ENCODE measurements around the gene LPCAT1. TPM values are rescaled to one million over a fixed set of nuclear protein-coding genes. Genes with fewer than 3 reads are reported as not detected.
A peak's percentile ranks its signal among the peaks of the same experiment; 100 is the strongest.

The LPCAT1 gene
- polyA plus RNA-seq, 1 donor = 27.6 TPM

DNA sequence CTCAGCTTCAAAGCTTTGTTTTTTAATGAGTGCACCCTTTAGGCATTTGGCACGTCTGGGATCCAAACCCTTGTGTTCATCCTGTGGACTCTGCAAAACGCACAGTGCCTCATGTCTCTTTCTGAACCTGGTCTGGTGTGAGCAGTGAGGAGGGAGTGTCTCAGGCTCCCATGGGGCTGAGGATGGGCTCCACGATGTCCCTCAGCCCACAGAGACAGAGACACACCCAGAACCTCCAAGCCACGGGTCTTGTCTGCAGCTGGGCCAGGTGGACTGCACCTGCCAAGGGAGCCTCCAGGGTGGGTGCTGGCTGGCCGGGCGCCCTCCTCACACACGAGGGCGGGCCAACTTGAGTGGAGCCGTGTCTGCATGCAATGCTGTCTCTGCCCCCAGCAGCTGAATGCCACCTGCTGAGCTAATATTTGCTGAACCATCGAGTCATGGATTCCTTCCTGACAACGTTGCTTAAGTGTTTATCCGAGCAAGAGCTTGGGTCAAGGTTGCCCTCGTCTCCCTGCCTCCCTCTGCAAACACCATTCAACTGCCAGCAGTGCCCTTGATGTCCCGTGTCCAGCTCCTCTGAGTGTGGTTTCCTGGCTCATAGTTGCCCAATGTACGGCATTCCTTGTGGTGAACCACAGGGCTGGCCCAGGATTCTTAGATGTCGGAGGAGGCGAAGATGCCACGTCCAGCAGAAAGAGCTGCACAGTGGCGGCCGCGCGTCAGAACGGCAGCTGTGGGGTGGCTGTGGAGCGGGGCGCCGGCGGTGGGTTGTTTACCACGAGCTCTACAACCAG, 31.4 kb upstream of the LPCAT1 start:
- DNase-seq (ENCODE audit: low read depth) = no peak

DNA sequence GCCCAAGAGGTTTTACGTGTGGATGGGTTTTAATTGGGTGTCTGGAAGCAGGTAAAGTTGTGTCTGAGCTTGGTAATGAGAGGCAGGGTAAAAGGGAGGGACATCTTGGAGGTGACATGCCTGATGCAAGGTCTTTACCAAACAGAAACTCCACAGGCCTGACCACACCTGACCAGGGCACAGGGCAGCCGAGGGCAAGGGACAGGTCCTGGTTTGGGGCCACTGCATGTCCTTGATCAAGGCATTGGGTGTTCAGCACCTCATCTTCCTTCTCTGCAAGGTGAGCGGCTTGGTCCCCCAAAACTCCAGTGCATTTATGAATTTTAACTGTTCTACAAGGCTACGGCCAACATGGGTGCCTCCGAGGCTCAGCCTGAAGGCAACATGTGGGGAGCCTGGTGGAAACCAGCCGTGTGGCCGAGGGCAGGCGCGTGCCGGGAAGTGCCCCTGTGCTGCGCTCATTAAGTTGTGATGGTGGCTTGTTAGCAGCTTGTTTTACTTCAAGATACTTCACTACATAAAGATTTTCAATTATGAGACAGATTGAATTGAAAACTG, 30.7 kb upstream of the LPCAT1 start:
- no peak for DNase-seq (ENCODE audit: low read depth)

DNA sequence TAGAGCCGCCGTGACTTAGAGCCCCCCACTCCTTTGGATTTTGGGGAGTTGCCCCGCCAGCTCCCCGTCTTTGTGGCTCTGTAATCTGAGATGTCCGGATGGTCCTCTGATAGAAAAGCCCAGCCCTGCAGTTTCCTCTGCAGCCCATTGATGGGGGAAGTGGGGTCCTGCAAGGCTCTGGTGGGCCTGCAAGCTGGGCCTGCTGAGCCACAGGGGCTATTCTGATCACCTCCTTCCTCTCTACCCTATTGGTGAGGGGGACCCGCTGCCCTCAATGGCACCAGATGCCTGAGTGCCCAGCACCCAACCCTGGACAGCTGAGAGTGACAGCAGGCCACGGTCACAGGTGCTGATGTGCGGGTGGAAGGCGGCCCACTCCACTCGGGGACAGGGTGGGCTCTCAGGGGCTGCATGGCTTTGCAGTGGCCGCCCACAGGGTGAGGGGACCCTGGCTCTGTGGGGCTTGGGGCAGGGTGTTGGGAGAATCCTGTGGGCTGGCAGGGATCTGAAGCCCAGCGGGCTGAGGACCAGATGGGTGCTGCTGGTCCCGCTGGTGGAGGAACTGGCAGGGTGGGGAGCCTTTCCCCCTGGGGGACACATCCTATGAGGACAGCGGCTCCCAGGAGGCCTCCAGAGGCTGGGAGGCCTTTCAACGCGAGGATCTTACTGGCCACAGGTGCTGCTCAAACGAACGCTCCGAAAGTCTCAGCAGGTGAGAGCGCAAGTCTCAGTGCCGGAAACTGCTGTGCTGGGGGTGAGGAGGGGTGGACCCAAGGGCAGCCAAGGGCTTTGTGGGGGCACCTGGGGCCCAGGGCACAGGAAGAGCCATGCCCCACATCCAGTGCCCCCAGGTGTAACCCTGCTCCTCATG, 30.0 kb upstream of the LPCAT1 start:
- no peak for DNase-seq (ENCODE audit: low read depth)

DNA sequence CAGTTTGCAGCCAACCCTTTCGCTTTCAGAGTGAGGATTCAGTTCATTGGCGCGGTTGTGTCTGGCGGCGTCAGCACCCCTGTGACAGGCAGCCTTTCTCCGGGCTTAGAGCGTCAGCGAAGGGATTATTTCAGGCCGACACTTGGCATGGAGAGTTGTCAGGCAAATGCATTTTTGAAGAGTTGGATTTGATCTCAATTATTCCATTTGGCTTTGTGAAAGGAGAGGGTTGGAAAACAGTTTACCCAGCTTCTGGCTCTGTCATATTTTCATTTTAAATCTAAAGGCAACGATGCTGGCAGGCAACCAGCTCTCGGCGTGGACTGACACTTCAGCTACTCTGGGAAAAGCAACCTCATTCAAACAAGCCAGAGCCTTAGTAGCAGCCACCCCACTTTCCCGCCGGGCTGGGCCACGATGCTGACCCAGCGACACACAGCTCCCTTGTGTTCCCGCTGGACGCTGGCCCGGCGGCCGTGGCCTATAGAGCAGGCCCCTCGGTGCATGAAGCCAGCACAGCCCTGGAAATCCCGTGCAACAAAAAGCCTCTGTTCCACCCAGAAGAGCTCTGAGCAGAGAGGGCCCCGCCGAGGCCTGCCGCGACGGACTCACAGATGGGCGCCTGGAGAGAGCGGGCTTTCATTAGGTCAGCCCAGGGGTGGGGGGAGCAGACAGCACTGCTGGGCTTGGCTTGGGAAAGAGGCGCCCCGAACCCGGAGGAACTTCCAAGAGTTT, 28.9 kb upstream of the LPCAT1 start:
- peak; percentile 38 for DNase-seq (ENCODE audit: low read depth)

DNA sequence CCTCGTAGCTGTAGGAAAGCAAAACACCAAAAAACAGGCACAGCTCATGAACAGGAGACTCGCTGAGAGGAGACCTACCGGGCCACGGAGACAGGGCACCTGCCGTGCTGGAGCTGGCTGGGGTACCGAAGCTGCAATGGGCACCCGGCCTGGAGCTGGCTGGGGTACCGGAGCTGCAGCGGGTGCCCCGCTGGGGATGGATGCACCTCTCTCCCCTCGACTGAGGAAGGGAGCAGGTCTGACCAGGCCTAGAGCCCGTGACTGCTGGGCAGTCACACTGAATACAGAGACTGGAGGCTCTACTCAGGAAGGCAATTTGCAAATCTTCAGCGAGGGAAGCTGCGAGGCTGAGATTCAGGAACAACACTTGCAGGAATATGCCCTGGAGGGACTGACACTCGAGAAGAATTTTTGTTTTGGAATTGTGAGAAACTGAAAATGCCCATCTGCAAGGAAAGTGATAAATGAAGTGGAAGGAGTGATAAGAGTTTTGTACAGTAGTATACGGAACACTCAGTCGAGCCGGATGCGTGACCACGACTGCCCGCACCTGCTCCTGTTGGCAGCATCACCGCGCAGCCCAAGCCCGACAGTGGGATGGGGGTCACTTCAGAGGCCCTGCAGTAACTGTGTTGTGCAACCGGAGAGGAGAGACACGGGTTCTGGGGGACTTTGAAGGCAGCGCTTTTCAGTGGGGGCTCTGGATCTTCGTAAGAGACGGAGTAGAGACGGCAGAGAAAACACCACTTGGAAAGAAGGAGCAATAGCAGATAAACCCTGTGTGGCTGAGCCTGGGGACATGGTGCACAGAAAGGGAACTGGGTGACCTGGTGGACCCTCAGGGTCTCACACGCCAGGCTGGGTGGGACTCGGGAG, 27.9 kb upstream of the LPCAT1 start:
- no peak for DNase-seq (ENCODE audit: low read depth)

DNA sequence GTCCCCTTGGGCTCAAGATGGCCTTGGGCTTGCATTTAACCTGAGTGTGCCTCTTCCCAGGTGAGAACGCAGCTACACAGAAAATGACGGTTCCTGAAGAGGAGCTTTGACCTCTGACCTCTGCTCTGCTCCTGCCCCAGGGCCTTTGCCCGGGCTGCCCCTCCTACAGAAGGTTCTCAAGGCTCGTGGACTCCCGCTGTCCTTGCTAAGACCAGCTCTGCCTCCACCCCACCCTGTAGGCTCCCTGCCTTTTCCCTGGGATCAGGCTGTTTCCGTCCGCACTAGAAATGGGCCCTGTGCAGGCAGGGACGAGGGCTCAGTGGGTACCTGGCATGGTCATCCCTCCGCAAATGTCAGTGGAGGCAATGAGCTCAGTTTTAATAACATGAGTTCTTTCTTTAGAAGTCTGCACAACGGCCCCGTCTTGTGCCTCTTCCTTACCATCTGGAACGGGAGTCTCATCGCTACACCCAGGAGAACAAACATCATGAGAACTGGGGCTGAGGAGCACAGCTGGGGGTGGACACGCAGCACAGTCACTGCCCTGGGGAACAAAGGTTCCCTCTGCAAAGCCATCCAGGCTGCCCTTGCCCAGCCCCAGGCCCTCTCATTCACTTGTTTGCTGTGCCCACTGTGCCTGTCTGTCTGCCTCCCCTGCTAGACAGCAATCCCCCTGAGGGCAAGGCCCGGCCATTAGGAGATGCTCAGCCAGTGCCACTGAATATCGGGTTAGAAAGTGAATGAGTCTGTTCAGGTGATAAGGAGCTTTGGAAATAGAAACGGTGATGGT, 26.7 kb upstream of the LPCAT1 start:
- DNase-seq (ENCODE audit: low read depth) = no peak

DNA sequence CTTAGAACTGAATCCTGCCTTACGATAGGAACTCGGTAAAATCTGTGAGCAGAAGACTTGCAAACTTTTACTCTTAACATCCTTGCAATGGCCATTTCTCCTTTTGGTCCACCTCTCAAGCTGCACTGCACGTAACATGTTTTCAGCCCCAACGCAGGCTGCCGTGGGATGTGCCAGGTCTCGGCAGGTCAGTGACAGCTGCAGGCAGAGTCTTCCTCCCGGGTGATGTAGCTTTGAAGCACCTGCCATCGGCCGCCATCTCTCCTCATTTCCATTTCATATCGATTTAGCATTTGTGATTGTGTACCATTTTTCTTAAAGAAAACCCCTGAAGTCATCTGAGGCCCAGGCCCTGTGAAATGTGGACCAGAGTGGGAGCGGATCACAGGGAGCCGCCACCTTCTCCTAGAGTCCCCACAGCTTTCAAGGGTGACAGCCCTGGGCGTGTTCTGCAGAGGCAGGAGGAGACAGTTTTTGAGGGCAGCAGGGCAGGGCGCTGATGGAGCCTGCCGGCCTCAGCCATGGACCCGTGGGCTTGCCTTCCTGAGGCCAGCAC, 25.8 kb upstream of the LPCAT1 start:
- no peak for DNase-seq (ENCODE audit: low read depth)

DNA sequence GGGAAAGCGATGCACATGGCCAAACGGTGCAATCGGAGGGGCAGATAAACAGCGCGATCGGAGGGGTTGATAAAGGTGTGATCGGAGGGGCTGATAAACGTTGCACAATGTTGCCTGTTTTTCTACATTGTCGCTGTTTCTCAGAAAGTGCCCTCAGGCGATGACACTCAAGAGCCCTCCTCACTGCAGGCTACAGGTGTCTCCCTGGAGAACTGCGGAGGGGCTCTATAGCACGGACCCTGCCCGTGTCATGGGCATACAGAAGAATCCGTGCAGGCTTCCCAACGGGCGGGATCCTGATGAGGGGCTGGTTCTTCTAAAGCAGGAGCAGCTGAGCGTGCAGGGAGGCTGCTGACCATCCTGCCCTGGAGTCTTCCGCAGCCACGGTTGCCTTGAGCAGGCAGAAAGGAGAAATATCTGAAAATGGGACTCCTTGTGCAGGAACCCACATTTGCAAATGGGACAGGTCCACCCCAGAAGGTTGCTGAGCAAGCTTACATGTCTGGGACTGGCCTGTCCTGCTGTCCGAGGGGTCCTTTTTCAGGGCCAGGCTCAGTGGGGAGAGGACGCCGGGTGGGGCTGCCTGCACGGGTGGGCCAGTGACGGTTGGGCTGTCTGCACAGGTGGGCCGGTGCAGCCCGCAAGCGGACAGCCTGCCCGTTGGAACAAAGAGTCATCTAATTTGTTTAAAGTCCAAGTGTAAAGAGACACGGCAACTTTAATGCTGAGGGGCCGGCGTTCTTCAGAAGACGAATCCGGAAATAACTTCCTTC, 25.1 kb upstream of the LPCAT1 start:
- no peak for DNase-seq (ENCODE audit: low read depth)

DNA sequence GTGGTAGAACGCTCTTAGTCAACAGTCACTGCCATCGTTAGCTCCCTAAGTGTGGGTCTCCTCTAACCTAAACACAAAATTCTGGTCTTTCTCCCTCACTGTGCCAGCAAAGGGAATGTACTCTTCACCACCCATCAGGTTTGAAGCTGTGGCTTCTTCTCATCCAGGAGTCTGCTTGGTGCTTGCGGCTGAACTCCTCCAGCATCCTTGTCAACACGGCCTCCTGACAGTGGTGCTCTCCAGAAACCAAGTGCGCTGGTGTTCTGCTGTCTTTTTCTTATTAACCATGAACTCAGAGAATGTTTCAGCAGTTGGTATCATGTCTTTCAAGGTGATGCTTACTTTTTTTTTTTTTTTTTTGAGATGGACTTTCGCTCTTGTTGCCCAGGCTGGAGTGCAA, 23.9 kb upstream of the LPCAT1 start:
- DNase-seq (ENCODE audit: low read depth) = no peak

DNA sequence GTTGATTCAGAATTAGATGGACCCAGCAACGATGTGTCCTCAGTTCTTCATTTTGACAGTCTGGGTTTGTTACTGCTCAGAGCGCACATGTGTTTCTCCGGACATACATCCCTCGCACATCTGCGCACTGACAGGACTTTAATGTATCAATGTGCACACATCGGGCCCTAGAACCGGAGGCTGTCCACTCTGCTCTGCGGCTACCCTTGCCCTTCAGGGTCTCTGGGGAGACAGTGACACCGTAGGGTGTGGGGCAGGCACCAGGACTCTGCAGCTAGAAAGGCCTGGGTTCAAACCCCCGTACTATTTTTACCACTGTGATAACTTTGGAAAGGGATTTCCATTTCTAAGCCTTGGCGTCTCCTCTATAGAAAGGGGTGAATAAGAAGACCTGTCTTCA, 23.5 kb upstream of the LPCAT1 start:
- no peak for DNase-seq (ENCODE audit: low read depth)

DNA sequence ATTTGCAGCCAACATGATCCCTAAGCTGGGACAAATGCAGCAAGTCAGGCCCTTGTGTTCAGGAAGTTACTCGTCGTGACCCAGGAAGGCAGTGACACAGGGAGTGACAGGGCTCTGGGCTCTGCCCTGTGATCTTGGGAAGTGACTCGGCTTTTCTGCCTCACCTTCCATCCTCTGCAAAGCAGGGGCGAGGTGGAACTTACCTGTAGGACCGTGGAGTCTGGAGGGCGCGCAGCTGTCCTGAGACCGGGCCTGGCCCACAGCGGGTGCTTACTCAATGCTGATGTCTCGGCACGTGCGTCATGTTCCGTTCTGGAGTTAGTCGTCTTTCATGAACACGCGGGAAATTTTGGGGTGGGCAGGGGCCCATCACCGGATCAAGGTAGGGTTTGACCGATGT, 22.8 kb upstream of the LPCAT1 start:
- DNase-seq (ENCODE audit: low read depth) = no peak

DNA sequence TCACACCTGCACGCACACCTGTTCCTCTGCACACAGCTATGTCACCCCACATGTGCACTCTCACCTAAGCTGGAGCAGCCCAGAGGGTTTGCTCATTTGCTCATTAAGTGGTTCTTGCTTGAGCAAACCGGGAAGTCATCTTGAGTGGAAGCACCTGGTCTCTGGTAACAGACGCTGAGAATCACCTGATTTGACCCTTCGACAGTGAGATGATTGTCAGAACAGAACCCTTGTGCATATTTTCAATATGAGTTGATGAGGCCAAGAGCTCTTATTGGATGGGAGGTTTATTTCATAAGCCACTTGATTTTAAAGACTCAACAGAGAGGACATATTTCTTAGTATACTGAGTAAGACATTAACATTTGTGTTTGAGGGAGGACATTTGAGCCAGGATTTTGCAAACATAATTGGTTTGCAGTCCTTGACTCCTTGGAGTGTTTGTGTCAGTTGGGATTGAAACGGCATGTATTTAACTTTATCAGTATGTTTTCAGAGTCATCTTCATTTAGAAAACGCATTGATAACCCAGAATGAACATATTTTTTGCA, 22.1 kb upstream of the LPCAT1 start:
- DNase-seq (ENCODE audit: low read depth) = no peak

DNA sequence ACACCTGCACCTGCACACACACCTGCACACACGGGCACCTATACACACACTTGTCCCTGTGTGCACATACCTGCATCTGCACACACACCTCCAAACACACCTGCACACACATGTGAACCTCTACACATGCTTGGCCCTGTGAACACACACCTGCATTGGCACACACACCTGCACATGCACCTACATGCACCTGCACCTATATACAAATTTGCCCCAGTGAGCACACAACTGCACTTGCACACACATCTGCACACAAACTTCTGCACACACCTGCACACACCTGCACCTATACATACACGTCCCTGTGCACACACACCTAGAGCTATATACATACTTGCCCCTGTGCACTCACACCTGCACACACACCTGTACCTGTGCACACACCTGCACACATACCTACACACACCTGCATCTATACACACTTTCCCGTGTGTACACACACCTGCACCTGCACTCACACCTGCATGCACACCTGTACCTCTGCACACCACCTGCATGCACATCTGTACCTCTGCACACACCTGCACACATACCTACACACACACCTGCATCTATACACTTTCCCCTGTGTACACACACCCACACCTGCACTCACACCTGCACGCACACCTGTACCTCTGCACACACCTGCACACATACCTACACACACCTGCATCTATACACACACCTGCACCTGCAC, 21.5 kb upstream of the LPCAT1 start:
- DNase-seq (ENCODE audit: low read depth) = no peak

DNA sequence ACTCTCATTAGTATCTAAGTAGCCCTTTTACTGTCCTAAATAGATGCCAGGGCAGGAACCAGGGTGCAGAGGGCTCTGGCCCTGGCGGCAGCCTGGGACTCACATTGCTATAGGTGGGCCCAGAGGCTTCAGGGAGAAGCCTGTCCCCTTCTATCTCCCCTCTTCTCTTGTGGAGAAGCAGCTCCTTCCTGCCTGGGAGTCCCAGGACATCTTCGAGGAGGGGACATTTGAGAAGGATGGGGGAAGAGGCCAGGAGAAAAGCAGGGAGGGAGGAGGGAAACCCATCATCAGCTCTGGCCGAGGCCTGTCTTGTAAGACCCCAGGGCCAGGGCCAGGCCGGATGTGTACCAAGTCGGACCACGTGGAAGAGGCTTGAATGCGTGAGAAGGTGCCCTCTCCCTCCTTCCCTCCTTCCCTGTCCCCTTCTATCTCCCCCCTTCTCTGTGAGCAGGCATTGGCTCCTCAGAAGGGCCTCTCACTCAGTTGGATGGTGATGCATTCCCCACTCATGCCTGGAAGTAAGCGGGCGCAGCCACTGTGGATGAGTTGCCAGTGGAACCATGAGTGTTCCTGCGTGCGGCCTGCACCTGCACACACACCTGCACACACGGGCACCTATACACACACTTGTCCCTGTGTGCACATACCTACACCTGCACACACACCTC, 20.7 kb upstream of the LPCAT1 start:
- no peak for DNase-seq (ENCODE audit: low read depth)

DNA sequence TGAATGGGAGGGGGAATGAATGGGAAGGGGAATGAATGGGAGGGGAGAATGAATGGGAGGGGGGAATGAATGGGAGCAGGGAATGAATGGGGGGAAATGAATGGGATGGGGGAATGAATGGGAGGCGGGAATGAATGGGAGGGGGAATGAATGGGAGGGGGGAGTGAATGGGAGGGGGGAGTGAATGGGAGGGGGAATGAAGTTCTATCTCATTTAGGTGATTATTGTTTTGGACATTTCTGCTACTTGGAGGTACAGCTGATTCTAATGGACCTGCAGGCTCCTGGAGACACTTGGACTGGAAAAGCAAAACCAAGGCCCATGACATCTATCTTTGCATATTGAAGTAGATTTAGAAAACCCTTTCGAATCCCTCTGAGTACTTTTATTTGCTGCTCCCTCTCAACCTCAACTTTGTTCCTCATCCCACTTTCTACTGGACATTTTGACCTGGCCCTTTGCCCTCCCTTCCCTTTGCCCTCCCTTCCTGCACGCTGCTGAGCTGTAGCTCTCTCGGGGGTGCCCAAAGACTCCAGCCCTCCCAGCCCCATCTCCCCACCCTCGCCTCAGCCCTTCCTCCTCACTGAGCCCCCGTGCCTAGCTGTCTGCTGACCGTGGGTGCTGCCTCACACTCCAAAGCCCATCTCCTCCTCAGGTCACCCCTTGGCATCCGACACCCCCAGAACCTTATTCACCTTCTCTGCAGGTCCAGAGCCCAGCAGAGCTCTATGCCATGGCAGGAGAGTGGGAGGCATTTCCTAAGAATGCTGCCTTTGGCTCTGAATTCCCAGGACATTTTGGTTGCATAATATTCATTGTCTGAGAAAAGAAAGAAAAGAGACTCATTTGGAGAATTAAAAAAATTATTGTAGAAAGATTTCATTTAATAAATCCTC, 19.9 kb upstream of the LPCAT1 start:
- no peak for DNase-seq (ENCODE audit: low read depth)

DNA sequence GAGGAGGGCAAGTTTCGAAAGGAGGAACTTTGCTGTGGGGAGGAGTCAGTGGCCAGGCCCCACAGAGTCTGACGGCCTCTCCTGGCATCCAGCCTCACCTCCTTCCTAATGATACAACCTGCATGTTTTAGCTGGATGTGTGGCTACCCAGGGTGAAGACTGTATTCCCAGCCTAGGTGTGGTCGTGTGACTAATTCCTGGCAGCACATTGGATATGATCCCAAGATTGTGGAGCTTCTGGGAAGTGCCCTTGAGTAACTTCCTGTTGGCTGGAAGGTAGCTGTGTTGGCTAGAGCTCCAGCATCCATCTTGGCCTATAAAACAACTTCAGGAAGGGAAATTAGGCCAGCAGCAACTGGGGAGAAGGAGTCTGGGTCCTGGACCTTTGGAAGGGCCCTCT, 19.0 kb upstream of the LPCAT1 start:
- no peak for DNase-seq (ENCODE audit: low read depth)

Data from forelimb muscle (tissue), 1 donor.